Measurements from ENCODE around the gene PDK3.
A peak's percentile ranks its signal among the peaks of the same experiment; 100 is the strongest.

Gene PDK3

GRCh38 chrX:24464836-24465531 lies at the start of gene PDK3:
TSS of gene PDK3 (plus strand) at chrX:24465286. CDS start at chrX:24465456, 170 bp downstream.
- DNase-seq, result peak; percentile 2 to 87 (median 72)

GRCh38 chrX:24415921-24416320 lies 49.2 kb upstream of the PDK3 start:
- no peak for DNase-seq

GRCh38 chrX:24423960-24424359 lies 41.1 kb upstream of the PDK3 start:
- DNase-seq, result no peak

GRCh38 chrX:24424948-24425347 lies 40.1 kb upstream of the PDK3 start:
- DNase-seq, result peak in 1 of 14 donors; percentile 3

GRCh38 chrX:24425806-24426205 lies 39.3 kb upstream of the PDK3 start:
- no peak for DNase-seq

- no peak for DNase-seq
These were observed 38.7 kb upstream of the PDK3 start for GRCh38 chrX:24426340-24426913.

GRCh38 chrX:24426921-24427746 lies 38.0 kb upstream of the PDK3 start:
- DNase-seq, result no peak

- DNase-seq, result no peak
These were observed 37.4 kb upstream of the PDK3 start for GRCh38 chrX:24427747-24428019.

- DNase-seq, result no peak
These were observed 36.6 kb upstream of the PDK3 start for GRCh38 chrX:24428516-24428915.

- no peak for DNase-seq
These were observed 30.0 kb upstream of the PDK3 start for GRCh38 chrX:24435060-24435459.

- no peak for DNase-seq
These were observed 21.2 kb upstream of the PDK3 start for GRCh38 chrX:24443918-24444317.

- DNase-seq, result no peak
These were observed 20.4 kb upstream of the PDK3 start for GRCh38 chrX:24444645-24445044.

- DNase-seq, result no peak
These were observed 16.3 kb upstream of the PDK3 start for GRCh38 chrX:24448762-24449250.

- DNase-seq, result no peak
These were observed 2.0 kb upstream of the PDK3 start for GRCh38 chrX:24463077-24463476.

- DNase-seq, result no peak
These were observed 619 bp upstream of the PDK3 start for GRCh38 chrX:24464498-24464835.

- no peak for DNase-seq
These were observed 413 bp downstream of the PDK3 start for GRCh38 chrX:24465532-24465865.

GRCh38 chrX:24466025-24466424 lies 939 bp downstream of the PDK3 start:
- peak in 1 of 14 donors; percentile 7 for DNase-seq

- peak in 1 of 14 donors; percentile 1 for DNase-seq
These were observed 3.2 kb downstream of the PDK3 start for GRCh38 chrX:24468245-24468644.

- no peak for DNase-seq
These were observed 6.7 kb downstream of the PDK3 start for GRCh38 chrX:24471808-24472207.

- DNase-seq, result no peak
These were observed 10.4 kb downstream of the PDK3 start for GRCh38 chrX:24475480-24475879.

GRCh38 chrX:24478509-24478908 lies 13.4 kb downstream of the PDK3 start:
- DNase-seq, result no peak

- peak in 1 of 14 donors; percentile 3 for DNase-seq
These were observed 14.8 kb downstream of the PDK3 start for GRCh38 chrX:24479924-24480323.

GRCh38 chrX:24480400-24480865 lies 15.3 kb downstream of the PDK3 start:
- no peak for DNase-seq
